ELF-1 (cell line): ENCODE data around the gene ZNHIT2.
"Not testable (repeated sequence)": the region's sequence is repeated elsewhere in the genome, so short reads cannot be mapped to it uniquely, and the experiment has no call there.

Experiments used
- DNase-seq: peaks from one replicate; pipeline ENCODE4 v3.0.0-alpha.2; 2016; ENCODE audit warnings: low read depth, low spot score

ZNHIT2 gene

DNA sequence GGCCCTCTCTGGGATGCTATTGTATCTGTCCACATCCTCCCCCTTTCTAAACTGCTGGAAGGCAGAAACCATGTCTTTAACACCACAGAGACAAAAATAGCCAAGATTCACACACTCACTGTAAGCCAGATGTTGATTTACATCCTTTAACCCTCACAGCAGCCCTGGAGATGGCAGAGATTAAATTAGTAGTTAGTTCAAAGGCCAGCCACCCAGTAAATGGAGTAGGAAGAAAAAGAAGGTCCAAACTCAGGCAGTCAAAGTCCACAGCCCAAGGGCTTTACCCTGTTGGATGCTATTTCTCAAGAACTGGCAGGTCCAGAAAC is 2.1 kb upstream of the ZNHIT2 start:
- no peak for DNase-seq

DNA sequence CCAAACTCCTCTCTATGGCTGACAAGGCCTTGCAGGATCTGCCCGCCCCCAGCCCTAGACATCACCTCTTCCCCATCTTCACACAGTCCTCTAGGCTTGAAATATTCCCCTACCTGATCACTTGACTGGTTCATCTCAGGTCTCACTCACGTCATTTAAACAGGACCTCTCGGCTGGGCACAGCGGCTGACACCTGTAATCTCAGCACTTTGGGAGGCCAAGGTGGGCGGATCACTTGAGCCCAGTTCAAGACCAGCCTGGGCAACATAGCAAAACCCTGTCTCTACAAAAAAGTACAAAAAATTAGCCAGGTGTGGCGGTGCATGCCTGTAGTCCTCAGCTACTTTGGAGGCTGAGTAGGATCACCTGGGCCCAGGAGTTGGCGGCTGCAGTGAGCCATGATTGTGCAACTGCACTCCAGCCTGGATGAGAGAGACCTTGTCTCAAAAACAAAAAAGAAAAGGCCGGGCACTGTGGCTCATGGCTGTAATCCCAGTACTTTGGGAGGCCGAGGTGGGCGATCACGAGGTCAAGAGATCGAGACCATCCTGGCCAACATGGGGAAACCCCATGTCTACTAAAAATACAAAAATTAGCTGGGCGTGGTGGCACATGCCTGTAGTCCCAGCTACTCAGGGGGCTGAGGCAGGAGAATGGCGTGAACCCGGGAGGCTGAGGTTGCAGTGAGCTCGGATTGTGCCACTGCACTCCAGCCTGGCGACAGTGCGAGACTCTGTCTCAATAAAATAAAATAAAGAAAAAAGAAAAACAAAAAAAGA is 1.6 kb upstream of the ZNHIT2 start:
- DNase-seq: not testable (repeated sequence)

DNA sequence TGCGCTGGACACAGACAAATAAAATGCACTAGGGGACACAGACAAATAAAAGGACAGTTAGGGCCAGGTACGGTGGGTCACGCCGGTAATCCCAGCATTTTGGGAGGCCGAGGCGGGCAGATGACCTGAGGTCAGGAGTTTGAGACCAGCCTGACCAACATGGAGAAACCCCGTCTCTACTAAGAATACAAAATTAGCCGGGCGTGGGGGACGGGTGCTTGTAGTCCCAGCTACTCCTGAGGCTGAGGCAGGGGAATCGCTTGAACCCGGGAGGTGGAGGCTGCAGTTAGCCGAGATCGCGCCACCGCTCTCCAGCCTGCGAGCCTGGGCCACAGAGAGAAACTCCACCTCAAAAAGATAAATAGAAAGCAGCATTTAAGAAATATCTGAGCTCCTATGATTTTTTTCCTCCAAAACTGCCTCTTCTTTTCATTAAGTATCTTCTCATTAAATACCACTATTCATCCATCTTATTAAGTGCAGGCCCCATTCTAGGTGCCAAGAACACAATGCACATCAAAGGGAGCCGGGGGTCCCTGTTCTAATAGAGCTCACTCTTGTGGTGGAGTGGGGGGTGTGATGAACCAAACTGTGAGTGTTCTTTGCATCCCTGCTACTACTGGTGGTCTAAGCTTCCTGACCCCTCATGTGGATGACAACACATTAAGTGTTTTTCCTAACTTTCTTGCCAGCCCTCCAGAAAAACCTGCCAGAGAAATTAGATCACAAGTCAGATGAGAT is 766 bp upstream of the ZNHIT2 start:
- DNase-seq: no peak

- peak; percentile 44 for DNase-seq
Measured at GRCh38 chr11:65116370-65117205, 913 bp downstream of the ZNHIT2 start.

GRCh38 chr11:65115361-65116082 is 2.0 kb downstream of the ZNHIT2 start:
- DNase-seq: no peak

GRCh38 chr11:65114538-65115171 is 2.8 kb downstream of the ZNHIT2 start:
- no peak for DNase-seq

DNA sequence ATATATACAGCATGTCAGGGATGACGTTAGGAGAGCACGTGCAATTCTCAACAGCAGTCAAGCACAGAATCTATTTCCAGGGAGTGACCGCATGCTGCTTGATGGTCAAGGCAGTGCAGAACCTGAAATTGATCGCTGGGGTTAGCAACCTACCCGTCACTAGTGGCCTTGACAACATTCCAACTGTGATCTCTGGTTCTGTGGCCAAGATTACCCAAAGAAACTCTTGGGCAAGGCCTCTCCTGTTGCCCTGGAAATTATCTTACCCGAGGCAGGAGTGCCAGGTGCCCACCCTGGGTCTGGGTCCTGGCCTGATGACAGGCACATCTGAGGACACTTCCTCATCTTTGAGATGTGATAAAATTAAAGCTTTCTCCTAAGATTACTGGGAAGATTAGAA is 3.7 kb downstream of the ZNHIT2 start:
- no peak for DNase-seq

DNA sequence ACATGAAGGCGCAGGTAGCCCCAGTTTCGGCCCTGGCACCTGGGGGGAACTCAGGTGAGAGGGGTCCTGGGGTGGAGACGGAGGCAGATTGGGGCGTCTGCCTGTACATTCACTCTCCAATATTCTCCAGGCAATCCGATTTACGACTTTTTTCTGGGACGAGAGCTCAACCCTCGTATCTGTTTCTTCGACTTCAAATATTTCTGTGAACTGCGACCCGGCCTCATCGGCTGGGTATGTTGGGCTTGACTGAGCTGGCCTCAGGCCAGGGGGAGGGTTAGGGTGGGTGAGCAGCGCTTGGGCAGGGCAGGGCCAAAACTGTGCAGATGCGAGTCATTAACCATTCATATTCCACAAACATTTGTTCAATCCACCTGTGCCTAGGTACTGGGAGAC is 4.1 kb downstream of the ZNHIT2 start:
- no peak for DNase-seq

DNA sequence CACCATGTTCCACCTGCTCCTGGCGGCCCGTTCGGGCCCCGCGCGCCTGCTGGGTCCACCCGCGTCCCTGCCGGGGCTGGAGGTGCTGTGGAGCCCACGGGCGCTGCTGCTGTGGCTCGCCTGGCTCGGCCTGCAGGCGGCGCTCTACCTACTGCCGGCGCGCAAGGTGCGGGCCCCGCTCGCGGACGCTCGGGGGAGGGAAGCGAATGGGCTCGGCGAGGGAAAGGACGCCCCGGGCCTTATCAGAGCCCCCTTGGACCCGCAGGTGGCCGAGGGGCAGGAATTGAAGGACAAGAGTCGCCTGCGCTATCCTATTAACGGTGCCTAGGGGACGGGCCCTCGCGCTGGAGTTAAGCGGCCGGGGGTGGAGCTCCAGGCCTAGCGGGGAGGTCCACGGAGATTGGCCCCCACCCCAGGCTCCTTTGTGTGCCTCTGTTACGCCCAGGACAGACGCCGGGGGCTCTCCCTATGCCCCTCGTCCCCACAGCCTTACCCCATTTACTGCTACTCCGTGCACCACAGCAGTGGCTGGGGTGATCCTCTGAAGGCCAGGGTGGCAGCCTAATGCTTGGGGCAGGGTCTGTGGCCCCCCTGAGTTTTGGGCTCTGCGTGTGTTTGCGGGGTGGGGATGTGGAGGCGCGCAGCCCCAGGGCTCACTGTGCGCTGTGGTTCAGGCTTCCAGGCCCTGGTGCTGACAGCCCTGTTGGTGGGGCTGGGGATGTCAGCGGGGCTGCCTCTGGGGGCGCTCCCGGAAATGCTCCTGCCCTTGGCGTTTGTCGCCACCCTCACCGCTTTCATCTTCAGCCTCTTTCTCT is 4.7 kb downstream of the ZNHIT2 start:
- peak; percentile 60 for DNase-seq

- peak; percentile 97 for DNase-seq
Measured at GRCh38 chr11:65111744-65112545, 5.6 kb downstream of the ZNHIT2 start, which contains the start of gene TM7SF2. Gene TM7SF2, plus strand, starts transcription at chr11:65111872. Its CDS starts 144 bp downstream, at chr11:65112016.

DNA sequence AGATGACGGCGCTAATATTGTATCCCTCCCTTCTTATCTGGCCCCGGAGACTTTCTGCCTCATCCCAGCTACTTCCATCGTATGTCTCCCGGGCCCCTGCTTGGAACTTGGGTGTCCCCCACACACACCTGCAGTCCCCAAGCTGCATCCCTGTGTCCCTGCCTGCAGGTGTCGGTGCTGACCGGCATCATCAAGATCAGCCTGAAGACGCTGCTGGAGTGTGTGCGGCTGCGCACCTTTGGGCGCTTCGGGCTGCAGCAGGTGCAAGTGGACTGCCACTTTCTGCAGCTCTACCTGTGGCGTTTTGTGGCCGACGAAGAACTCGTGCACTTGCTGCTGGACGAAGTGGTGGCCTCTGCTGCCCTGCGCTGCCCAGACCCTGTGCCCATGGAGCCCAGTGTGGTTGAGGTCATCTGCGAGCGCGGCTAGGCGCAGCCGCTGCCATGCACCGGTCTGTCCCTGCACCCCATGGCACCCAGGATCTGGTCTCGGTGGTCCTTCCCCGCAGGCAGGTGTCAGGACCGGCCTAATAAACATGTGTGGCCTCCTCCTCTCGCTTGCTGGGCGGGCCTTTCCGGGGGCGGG is 6.2 kb downstream of the ZNHIT2 start:
- no peak for DNase-seq

- DNase-seq: peak; percentile 95
Measured at GRCh38 chr11:65110354-65110861, 7.1 kb downstream of the ZNHIT2 start.

DNA sequence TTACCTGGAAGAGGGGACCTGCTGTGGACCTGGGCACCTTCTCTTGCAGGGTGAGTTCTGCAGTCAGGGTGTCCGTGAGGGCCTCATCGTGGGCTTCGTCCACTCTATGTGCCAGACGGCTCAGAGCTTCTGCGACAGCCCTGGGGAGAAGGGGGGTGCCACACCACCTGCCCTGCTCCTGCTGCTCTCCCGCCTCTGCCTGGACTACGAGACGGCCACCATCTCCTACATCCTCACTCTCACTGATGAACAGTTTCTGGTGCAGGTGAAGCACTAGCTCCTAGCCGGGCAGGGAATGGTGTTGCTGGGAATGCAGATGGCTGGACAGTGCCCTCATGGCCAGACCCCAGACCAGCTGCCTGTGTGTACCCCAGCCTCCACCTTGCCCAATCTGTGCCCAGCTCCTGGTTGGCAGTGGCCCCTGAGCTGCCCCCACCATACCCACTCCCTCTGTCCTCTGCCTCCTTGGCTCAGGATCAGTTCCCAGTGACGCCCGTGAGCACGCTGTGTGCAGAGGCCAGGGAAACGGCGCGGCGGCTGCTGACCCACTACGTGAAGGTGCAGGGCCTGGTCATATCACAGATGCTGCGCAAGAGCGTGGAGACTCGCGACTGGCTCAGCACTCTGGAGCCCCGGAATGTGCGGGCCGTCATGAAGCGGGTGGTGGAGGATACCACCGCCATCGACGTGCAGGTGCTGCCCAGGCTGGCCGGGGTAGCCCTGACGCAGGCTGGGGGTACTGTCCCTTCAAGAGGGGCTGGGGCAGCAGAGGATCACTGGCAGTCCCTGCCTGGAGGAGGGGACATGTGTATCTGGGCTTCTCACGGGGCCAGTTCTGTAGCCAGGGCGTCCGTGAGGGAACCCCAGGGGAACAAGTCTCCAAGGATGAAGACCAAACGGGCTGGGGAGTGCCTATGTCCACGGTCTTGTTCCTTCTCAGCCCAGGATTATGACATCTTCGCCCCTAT is 8.0 kb downstream of the ZNHIT2 start:
- no peak for DNase-seq

DNA sequence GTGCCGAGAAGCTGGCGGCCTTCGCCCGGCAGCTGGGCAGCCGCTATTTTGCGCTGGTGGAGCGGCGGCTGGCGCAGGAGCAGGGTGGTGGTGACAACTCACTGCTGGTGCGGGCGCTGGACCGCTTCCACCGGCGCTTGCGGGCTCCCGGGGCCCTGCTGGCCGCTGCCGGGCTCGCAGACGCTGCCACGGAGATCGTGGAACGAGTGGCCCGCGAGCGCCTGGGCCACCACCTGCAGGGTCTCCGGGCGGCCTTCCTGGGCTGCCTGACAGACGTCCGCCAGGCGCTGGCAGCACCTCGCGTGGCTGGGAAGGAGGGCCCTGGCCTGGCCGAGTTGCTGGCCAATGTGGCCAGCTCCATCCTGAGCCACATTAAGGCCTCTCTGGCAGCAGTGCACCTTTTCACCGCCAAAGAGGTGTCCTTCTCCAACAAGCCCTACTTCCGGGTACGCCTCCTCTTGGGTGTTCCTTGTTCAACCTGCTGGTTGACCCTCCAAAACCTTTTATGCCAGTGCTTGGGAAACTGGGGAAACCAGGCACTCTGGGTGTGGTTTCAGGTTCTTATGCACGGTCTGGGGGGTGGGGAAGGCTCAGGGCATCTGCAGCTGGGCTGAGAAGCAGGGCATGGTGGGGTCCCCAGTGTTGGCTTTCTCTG is 8.9 kb downstream of the ZNHIT2 start:
- DNase-seq: no peak

DNA sequence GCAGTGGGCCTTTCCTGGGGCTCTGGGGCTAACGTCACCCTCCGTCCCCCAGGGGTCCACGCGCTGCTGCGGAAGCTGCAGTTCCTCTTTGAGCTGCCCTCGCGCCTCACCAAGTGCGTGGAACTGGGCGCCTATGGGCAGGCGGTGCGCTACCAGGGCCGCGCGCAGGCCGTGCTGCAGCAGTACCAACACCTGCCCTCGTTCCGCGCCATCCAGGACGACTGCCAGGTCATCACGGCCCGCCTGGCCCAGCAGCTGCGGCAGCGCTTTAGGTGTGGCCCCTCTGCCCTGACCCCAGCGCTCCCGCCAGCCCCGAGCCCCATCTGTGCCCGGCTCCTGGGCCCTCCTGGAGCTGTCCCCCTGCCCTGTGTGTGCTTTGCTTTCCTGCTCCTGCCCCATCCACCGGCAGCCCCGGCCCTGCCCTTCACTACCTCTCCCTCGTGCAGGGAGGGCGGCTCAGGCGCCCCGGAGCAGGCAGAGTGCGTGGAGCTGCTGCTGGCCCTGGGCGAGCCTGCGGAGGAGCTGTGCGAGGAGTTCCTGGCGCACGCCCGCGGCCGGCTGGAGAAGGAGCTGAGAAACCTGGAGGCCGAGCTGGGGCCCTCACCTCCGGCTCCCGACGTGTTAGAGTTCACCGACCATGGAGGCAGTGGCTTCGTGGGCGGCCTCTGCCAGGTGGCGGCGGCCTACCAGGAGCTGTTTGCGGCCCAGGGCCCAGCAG is 9.6 kb downstream of the ZNHIT2 start:
- DNase-seq: no peak

- DNase-seq: no peak
Measured at GRCh38 chr11:65107078-65107477, 10.4 kb downstream of the ZNHIT2 start.
